ENCODE data around the gene COL6A3. TPM values are rescaled to one million over a fixed set of nuclear protein-coding genes. Genes with fewer than 3 reads are reported as not detected.

Gene COL6A3
- total RNA-seq (2022; extraction: Qiagen RNA extraction; ENCODE audit: low read depth): 0.02 to 0.25 TPM (median 0.10 TPM) in 5 replicates

DNA sequence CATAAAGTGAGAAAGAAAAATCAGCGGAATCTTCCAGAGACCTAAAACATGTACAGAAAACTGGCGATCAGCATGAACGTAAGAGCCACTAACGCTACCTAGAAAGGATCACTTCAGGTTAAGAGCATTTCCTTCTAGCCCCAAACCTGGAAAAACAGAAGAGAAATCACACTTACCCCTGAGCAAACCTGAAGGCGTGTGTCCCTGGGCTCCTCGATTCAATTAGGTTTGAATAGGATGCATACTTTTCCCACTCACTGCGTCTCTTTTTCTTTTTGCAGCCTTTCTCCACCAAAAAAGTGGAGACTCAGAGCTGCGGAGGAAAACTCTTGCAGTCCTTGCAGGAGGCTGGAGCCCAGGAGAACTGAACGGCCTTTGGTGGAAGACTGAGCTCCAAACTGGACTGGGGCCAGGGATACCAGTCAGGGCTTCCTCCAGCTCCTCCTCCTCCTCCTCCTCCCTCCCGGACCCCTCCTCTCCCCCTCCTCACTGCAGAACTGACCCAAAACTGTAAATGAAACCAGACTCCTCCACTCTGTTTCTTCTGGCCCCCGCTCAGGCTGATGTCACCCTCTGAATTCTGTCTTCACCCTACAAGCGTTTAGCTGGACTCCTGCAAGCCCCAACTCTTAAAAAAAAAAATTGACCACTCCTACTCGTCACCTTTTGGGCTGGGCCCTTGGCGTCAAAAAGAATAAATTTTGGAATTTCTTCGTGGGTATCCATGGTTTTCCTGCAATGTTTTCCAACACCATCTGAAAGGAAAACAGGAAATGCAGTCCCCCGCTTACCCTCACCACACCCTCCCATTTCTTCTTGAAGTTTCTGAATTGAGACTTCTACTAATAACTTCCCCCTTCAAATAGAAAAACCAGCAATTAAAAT lies at the start of gene COL6A3:
Gene COL6A3 (minus strand): TSS at position 388 of the 885 bp plus-strand sequence. CDS start 17,347 bp downstream, outside the sequence.

Other genes starting within 250 kb of the COL6A3 start
- gene MLPH, start 73.1 kb upstream of the COL6A3 start, total RNA-seq (2022; extraction: Qiagen RNA extraction; ENCODE audit: low read depth): 218 to 289 TPM (median 278 TPM) in 5 replicates
- gene PRLH, start 152.4 kb upstream of the COL6A3 start, total RNA-seq (2022; extraction: Qiagen RNA extraction; ENCODE audit: low read depth): not detected in 5 replicates
- 0.09 to 0.32 TPM (median 0.13 TPM) in 4 of 5 replicates, not detected in the other for gene RAB17, start 176.6 kb upstream of the COL6A3 start, total RNA-seq (2022; extraction: Qiagen RNA extraction; ENCODE audit: low read depth)
- 71.8 to 109 TPM (median 91.5 TPM) in 5 replicates for gene LRRFIP1, start 213.4 kb upstream of the COL6A3 start, total RNA-seq (2022; extraction: Qiagen RNA extraction; ENCODE audit: low read depth)

Measured in A549 treated with CpdA at 1 μM for 4 hours (cell line).